ENCODE data around the gene RASGRF1.

GRCh38 chr15:78928616-78929093 lies 161.9 kb downstream of the RASGRF1 start:
- TF ChIP-seq CTCF (IDR thresholded peaks at IDR 0.05) (no peak), POLR2A (IDR thresholded peaks at IDR 0.05) (no peak)
